ENCODE measurements around the gene SHC4. TPM values are rescaled to one million over a fixed set of nuclear protein-coding genes. Genes with fewer than 3 reads are reported as not detected.

Gene SHC4
- total RNA-seq, 1 donor from 2014 or later: 4.5 TPM

DNA sequence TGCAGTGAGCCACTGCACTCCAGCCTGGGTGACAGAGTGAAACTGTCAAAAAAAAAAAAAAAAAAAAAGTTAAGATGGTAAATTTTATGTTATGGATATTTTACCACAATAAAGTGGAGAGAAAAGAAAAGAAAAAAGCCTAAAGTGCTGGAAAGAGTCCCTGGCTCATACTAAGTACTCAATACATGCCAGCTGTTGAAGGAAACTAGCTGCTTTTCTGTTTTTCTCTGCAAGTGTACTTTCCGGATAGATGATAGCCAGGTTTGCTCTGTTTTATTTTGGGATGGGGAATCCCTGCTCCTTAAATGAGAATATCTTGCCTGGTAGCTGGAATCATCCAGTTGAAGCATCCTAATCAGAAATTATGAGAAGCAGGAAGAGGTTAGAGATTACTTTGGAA, 74.9 kb downstream of the SHC4 start:
- Mint-ChIP-seq H3K4me1 (ENCODE audit: unreplicated experiment) (peaks cover 20% of the 10 kb centered on the region), H3K27ac (no peak overlapping the region), H3K9me3 (no peaks in the 10 kb centered on the region), H3K27me3 (no peaks in the 10 kb centered on the region), H3K4me3 (no peak overlapping the region), H3K36me3 (no peaks in the 10 kb centered on the region)
- TF ChIP-seq, protein P1, sequence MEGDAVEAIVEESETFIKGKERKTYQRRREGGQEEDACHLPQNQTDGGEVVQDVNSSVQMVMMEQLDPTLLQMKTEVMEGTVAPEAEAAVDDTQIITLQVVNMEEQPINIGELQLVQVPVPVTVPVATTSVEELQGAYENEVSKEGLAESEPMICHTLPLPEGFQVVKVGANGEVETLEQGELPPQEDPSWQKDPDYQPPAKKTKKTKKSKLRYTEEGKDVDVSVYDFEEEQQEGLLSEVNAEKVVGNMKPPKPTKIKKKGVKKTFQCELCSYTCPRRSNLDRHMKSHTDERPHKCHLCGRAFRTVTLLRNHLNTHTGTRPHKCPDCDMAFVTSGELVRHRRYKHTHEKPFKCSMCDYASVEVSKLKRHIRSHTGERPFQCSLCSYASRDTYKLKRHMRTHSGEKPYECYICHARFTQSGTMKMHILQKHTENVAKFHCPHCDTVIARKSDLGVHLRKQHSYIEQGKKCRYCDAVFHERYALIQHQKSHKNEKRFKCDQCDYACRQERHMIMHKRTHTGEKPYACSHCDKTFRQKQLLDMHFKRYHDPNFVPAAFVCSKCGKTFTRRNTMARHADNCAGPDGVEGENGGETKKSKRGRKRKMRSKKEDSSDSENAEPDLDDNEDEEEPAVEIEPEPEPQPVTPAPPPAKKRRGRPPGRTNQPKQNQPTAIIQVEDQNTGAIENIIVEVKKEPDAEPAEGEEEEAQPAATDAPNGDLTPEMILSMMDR (conservative IDR thresholded peaks at IDR 0.05): no peak
- no peak for DNase-seq (ENCODE audit: extremely low spot score, unreplicated experiment)

DNA sequence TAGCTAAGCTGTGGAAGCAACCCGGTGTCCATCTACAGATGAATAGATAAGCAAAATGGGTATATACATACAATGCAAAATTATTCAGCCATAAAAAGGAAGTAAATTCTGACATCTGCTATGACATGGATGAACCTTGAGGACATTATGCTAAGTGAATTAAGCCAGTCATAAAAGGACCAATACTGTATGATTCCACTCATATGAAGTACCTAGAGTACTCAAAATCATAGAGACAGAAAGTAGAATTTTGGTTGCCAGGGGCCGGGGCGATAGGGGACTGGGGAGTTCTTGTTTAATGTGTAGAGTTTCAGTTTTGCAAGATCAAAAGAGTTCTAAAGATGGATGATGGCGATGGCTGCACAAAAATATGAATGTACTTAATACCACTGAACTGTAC, 75.5 kb downstream of the SHC4 start:
- DNase-seq (ENCODE audit: extremely low spot score, unreplicated experiment): no peak
- Mint-ChIP-seq H3K27ac (no peak overlapping the region), H3K4me1 (ENCODE audit: unreplicated experiment) (peaks cover 20% of the 10 kb centered on the region), H3K36me3 (no peaks in the 10 kb centered on the region), H3K9me3 (no peaks in the 10 kb centered on the region), H3K27me3 (no peaks in the 10 kb centered on the region), H3K4me3 (no peak overlapping the region)
- TF ChIP-seq, protein P1 (conservative IDR thresholded peaks at IDR 0.05): no peak

DNA sequence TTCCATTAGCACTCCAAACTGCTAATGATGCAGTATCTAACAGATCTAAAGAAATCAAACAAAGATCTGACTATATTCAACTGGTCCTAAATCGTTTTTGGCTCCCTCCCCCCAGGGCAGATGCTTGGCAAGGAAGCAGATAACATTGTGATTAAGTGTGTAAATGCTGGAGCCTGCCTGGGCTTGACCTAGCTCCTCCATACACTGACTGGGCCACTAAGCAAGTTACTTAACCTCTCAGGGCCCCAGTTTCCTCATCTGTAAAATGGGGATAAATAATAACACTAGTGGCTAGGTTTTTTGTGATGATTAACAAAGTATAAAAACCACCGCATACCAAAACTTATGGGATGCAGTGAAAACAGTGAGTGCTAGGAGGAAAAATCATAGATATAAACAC, 76.6 kb downstream of the SHC4 start:
- Mint-ChIP-seq H3K27me3 (no peaks in the 10 kb centered on the region), H3K36me3 (no peaks in the 10 kb centered on the region), H3K4me1 (ENCODE audit: unreplicated experiment) (peaks cover 20% of the 10 kb centered on the region), H3K9me3 (no peaks in the 10 kb centered on the region), H3K27ac (no peak overlapping the region), H3K4me3 (no peak overlapping the region)
- TF ChIP-seq, protein P1 (conservative IDR thresholded peaks at IDR 0.05): no peak
- no peak for DNase-seq (ENCODE audit: extremely low spot score, unreplicated experiment)

DNA sequence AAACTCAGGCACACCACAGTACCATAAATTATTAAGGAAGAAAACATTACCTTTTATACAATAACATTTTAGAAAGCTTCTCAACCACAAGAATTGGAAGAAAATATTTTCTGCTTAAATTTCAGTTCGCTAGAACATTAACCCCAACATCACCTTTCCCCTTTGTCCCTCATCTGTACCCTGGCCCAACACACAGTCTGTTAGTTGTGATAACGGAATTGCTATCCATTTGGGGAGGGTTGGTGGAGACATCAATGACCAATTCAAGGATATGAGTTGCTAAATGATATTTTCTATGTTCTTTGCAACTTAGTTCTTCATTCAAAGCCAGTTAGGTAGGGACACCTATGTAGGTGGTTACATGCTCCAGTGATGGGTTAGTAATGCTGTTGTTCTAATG, 80.0 kb downstream of the SHC4 start:
- Mint-ChIP-seq H3K9me3 (no peaks in the 10 kb centered on the region), H3K27me3 (no peaks in the 10 kb centered on the region), H3K4me3 (no peak overlapping the region), H3K27ac (no peak overlapping the region), H3K36me3 (peaks cover 3% of the 10 kb centered on the region), H3K4me1 (ENCODE audit: unreplicated experiment) (peaks cover 21% of the 10 kb centered on the region)
- DNase-seq (ENCODE audit: extremely low spot score, unreplicated experiment): no peak
- TF ChIP-seq, protein P1 (conservative IDR thresholded peaks at IDR 0.05): no peak

DNA sequence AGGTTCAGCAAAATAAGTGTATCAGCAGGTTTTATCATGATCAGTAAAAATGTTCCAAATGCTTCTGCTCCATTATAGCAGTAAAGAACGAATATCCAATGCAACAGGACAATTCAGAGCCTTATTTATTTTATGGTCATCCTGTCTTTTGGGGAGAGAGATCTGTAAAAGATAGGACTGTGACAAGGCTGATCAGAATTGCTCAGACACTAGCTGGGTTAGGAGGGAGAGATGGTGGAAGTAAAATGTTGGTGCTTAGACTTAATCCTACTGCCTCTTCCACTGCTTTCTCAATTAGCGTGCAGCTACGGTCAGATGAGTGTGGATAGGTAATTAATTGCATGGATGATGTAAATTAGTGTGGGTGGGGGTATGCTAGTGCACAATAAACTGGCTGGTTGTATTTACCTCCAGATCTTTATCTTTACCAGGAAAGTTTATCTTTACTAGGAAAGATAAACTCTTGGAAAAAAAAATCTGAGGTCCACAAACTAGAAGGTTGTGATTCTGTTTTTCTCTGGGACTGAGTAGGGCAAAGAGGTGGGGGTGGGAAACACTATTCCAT, 83.6 kb downstream of the SHC4 start:
- DNase-seq (ENCODE audit: extremely low spot score, unreplicated experiment): no peak
- TF ChIP-seq, protein P1 (conservative IDR thresholded peaks at IDR 0.05): no peak
- H3K27me3 Mint-ChIP-seq: no peaks in the 10 kb centered on the region
- peaks cover 32% of the 10 kb centered on the region for H3K4me1 Mint-ChIP-seq (ENCODE audit: unreplicated experiment)
- peaks cover 10% of the 10 kb centered on the region for H3K36me3 Mint-ChIP-seq
- no peaks in the 10 kb centered on the region for H3K9me3 Mint-ChIP-seq
- H3K27ac Mint-ChIP-seq: no peak overlapping the region
- H3K4me3 Mint-ChIP-seq: peak overlapping the region; percentile 100
